GM13977 (cell line): Measurements from ENCODE around the gene STK38.

Experiments
- DNase-seq: peaks from one replicate; pipeline ENCODE4 v3.0.0; 2012; ENCODE audit warnings: low spot score
- CTCF ChIP-seq: IDR thresholded peaks from 2 replicates; pipeline ENCODE4 v1.5.1; 2012; ENCODE audit warnings: mild to moderate bottlenecking, control low read depth; ENCODE audit not compliant: insufficient read depth; ENCODE audit errors: extremely low read depth, missing control alignments
- in situ Hi-C: fragments of 300-500 bp; cut with MboI; formaldehyde crosslinking; loops from one replicate; pipeline ENCODE4 v1.12.0; 2022; ENCODE audit warnings: low sequenced_read_pairs, low pct_unique_long_range_greater_than_20kb, mixed read lengths, inconsistent platforms; ENCODE audit not compliant: unreplicated experiment

STK38 gene

GRCh38 chr6:36505744-36506534, 41.3 kb downstream of the STK38 start:
- no peak for TF ChIP-seq CTCF
- no peak for DNase-seq
- in situ Hi-C loops = no loop called here

GRCh38 chr6:36504982-36505381, 42.3 kb downstream of the STK38 start:
- no peak for DNase-seq
- in situ Hi-C loops = no loop called here

GRCh38 chr6:36504181-36504580, 43.1 kb downstream of the STK38 start:
- no peak for DNase-seq
- no peak for TF ChIP-seq CTCF
- in situ Hi-C loops = no loop called here

More at GRCh38 chr6:36504982-36505381, 42.3 kb downstream of the STK38 start:
- TF ChIP-seq CTCF = no peak

- no peak for TF ChIP-seq CTCF
- DNase-seq = no peak
- in situ Hi-C loops = no loop called here
Observed at GRCh38 chr6:36501686-36502085, 45.6 kb downstream of the STK38 start.

GRCh38 chr6:36499918-36500317, 47.4 kb downstream of the STK38 start:
- DNase-seq = no peak
- in situ Hi-C loops = no loop called here
- TF ChIP-seq CTCF = no peak

- no peak for TF ChIP-seq CTCF
- DNase-seq = no peak
- in situ Hi-C loops = no loop called here
Observed at GRCh38 chr6:36495086-36495485, 52.2 kb downstream of the STK38 start.
